ENCODE results near the gene ERGIC1.

Gene ERGIC1

GRCh38 chr5:172878585-172878932, 44.5 kb downstream of the ERGIC1 start:
- Histone ChIP-seq H3K36me3 (ENCODE audit: control insufficient read depth in 1 of 2, insufficient read depth in 2 of 2, low read length in 2 of 2) (peaks cover 6 to 10% of the 10 kb centered on the region in 2 donors), H3K27ac (ENCODE audit: low read length) (peak overlapping the region; percentile 68), H3K27me3 (ENCODE audit: low read depth, low read length) (no peaks in the 10 kb centered on the region), H3K4me3 (ENCODE audit: low read depth in 1 of 2, low read length in 2 of 2) (peak overlapping the region in 1 of 2 donors; percentile 16), H3K9me3 (ENCODE audit: control insufficient read depth in 1 of 2, low read length in 2 of 2) (no peaks in the 10 kb centered on the region), H3K4me1 (ENCODE audit: control insufficient read depth in 1 of 2, insufficient read depth in 2 of 2, low read length in 2 of 2) (peaks cover 2 to 12% of the 10 kb centered on the region in 2 donors)

- H3K9me3 ChIP-seq (ENCODE audit: control insufficient read depth in 1 of 2, low read length in 2 of 2), result no peaks in the 10 kb centered on the region
- H3K4me3 ChIP-seq (ENCODE audit: low read depth in 1 of 2, low read length in 2 of 2), result peak overlapping the region in 1 of 2 donors; percentile 16
- peaks cover 0 to 12% of the 10 kb centered on the region in 2 donors for H3K4me1 ChIP-seq (ENCODE audit: control insufficient read depth in 1 of 2, insufficient read depth in 2 of 2, low read length in 2 of 2)
- no peaks in the 10 kb centered on the region for H3K27me3 ChIP-seq (ENCODE audit: low read depth, low read length)
- peaks cover 6 to 11% of the 10 kb centered on the region in 2 donors for H3K36me3 ChIP-seq (ENCODE audit: control insufficient read depth in 1 of 2, insufficient read depth in 2 of 2, low read length in 2 of 2)
- H3K27ac ChIP-seq (ENCODE audit: low read length), result peak overlapping the region; percentile 68
These were observed 45.1 kb downstream of the ERGIC1 start for GRCh38 chr5:172878933-172879752.

DNA sequence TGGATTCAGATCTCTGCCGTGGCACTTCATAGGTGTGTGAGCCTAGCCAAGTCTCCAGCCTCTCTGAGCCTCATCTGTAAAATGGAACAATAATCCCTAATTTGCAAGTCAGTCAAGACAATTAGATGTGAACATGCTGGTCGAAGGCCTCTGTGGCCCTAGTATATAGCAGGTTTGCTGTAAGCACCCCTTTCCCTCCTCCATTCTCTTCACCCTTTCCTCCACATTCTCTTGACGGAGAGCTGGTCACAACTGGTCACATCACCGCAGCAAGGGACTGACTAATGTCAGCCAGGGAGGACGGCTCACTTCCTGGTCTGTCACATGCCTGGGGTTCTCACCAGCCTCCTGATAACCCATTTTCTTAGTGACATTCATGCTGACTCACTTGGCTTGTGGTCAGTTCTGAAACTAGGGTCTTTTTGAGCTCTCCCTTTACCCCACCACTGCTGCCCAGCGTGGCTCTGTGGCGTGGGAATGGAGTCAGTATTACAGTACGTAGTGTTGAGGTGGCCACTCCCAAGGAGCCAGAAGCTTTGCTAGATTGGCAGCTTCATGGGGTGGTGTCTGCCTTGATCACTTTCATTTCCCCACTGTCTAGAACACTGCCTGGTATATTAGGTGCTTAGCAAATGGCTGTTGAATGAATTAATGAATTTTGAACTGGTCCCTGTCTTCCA, 47.8 kb downstream of the ERGIC1 start:
- Histone ChIP-seq H3K27ac (ENCODE audit: low read length) (peak overlapping the region; percentile 42), H3K36me3 (ENCODE audit: control insufficient read depth in 1 of 2, insufficient read depth in 2 of 2, low read length in 2 of 2) (peaks cover 6 to 11% of the 10 kb centered on the region in 2 donors), H3K4me1 (ENCODE audit: control insufficient read depth in 1 of 2, insufficient read depth in 2 of 2, low read length in 2 of 2) (peaks cover 0 to 12% of the 10 kb centered on the region in 2 donors), H3K9me3 (ENCODE audit: control insufficient read depth in 1 of 2, low read length in 2 of 2) (no peaks in the 10 kb centered on the region), H3K4me3 (ENCODE audit: low read depth in 1 of 2, low read length in 2 of 2) (no peak overlapping the region), H3K27me3 (ENCODE audit: low read depth, low read length) (no peaks in the 10 kb centered on the region)

DNA sequence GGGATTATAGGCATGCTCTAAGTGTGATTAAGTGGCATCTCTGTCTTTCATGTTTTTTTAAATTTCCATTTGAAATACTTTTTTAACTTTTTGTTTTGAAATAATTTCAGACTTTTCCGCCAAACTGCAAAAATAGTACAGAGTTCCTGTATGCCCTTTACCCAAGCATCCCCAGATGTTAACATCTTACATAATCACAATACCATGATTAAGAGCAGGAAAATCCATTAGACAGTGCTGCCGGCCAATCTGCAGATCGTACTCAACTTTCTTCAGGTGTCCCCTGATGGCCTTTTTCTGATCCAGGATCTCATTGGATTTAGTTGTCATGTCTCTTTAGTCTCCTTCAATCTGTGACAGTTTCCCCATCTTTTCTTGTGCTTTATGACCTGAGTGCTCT, 49.0 kb downstream of the ERGIC1 start:
- Histone ChIP-seq H3K27ac (ENCODE audit: low read length) (no peak overlapping the region), H3K36me3 (ENCODE audit: control insufficient read depth in 1 of 2, insufficient read depth in 2 of 2, low read length in 2 of 2) (peaks cover 4 to 11% of the 10 kb centered on the region in 2 donors), H3K4me3 (ENCODE audit: low read depth in 1 of 2, low read length in 2 of 2) (no peak overlapping the region), H3K9me3 (ENCODE audit: control insufficient read depth in 1 of 2, low read length in 2 of 2) (no peaks in the 10 kb centered on the region), H3K4me1 (ENCODE audit: control insufficient read depth in 1 of 2, insufficient read depth in 2 of 2, low read length in 2 of 2) (peaks cover 0 to 12% of the 10 kb centered on the region in 2 donors), H3K27me3 (ENCODE audit: low read depth, low read length) (no peaks in the 10 kb centered on the region)

GRCh38 chr5:172885597-172886340, 51.7 kb downstream of the ERGIC1 start:
- Histone ChIP-seq H3K27ac (ENCODE audit: low read length) (peak overlapping the region; percentile 98), H3K36me3 (ENCODE audit: control insufficient read depth in 1 of 2, insufficient read depth in 2 of 2, low read length in 2 of 2) (peaks cover 6 to 13% of the 10 kb centered on the region in 2 donors), H3K4me3 (ENCODE audit: low read depth in 1 of 2, low read length in 2 of 2) (no peak overlapping the region), H3K27me3 (ENCODE audit: low read depth, low read length) (no peaks in the 10 kb centered on the region), H3K4me1 (ENCODE audit: control insufficient read depth in 1 of 2, insufficient read depth in 2 of 2, low read length in 2 of 2) (no peaks in the 10 kb centered on the region), H3K9me3 (ENCODE audit: control insufficient read depth in 1 of 2, low read length in 2 of 2) (no peaks in the 10 kb centered on the region)

GRCh38 chr5:172886476-172886875, 52.4 kb downstream of the ERGIC1 start:
- no peaks in the 10 kb centered on the region for H3K9me3 ChIP-seq (ENCODE audit: control insufficient read depth in 1 of 2, low read length in 2 of 2)
- peaks cover 6 to 13% of the 10 kb centered on the region in 2 donors for H3K36me3 ChIP-seq (ENCODE audit: control insufficient read depth in 1 of 2, insufficient read depth in 2 of 2, low read length in 2 of 2)
- H3K27me3 ChIP-seq (ENCODE audit: low read depth, low read length), result no peaks in the 10 kb centered on the region
- peak overlapping the region in 1 of 2 donors; percentile 33 for H3K4me3 ChIP-seq (ENCODE audit: low read depth in 1 of 2, low read length in 2 of 2)
- no peaks in the 10 kb centered on the region for H3K4me1 ChIP-seq (ENCODE audit: control insufficient read depth in 1 of 2, insufficient read depth in 2 of 2, low read length in 2 of 2)
- H3K27ac ChIP-seq (ENCODE audit: low read length), result peak overlapping the region; percentile 98

GRCh38 chr5:172886974-172887501, 53.0 kb downstream of the ERGIC1 start:
- H3K27me3 ChIP-seq (ENCODE audit: low read depth, low read length), result no peaks in the 10 kb centered on the region
- H3K4me1 ChIP-seq (ENCODE audit: control insufficient read depth in 1 of 2, insufficient read depth in 2 of 2, low read length in 2 of 2), result no peaks in the 10 kb centered on the region
- H3K36me3 ChIP-seq (ENCODE audit: control insufficient read depth in 1 of 2, insufficient read depth in 2 of 2, low read length in 2 of 2), result peaks cover 6 to 13% of the 10 kb centered on the region in 2 donors
- no peaks in the 10 kb centered on the region for H3K9me3 ChIP-seq (ENCODE audit: control insufficient read depth in 1 of 2, low read length in 2 of 2)
- peak overlapping the region; percentile 98 for H3K27ac ChIP-seq (ENCODE audit: low read length)
- H3K4me3 ChIP-seq (ENCODE audit: low read depth in 1 of 2, low read length in 2 of 2), result peak overlapping the region; percentile 1 to 33

- Histone ChIP-seq H3K9me3 (ENCODE audit: control insufficient read depth in 1 of 2, low read length in 2 of 2) (no peaks in the 10 kb centered on the region), H3K4me3 (ENCODE audit: low read depth in 1 of 2, low read length in 2 of 2) (peak overlapping the region; percentile 1 to 33), H3K27ac (ENCODE audit: low read length) (peak overlapping the region; percentile 98), H3K36me3 (ENCODE audit: control insufficient read depth in 1 of 2, insufficient read depth in 2 of 2, low read length in 2 of 2) (peaks cover 6 to 13% of the 10 kb centered on the region in 2 donors), H3K27me3 (ENCODE audit: low read depth, low read length) (no peaks in the 10 kb centered on the region), H3K4me1 (ENCODE audit: control insufficient read depth in 1 of 2, insufficient read depth in 2 of 2, low read length in 2 of 2) (peaks cover 0 to 4% of the 10 kb centered on the region in 2 donors)
These were observed 53.6 kb downstream of the ERGIC1 start for GRCh38 chr5:172887692-172888091.

GRCh38 chr5:172890659-172891058, 56.6 kb downstream of the ERGIC1 start:
- no peaks in the 10 kb centered on the region for H3K27me3 ChIP-seq (ENCODE audit: low read depth, low read length)
- H3K4me3 ChIP-seq (ENCODE audit: low read depth in 1 of 2, low read length in 2 of 2), result no peak overlapping the region
- peak overlapping the region; percentile 94 for H3K27ac ChIP-seq (ENCODE audit: low read length)
- H3K36me3 ChIP-seq (ENCODE audit: control insufficient read depth in 1 of 2, insufficient read depth in 2 of 2, low read length in 2 of 2), result peaks cover 0 to 13% of the 10 kb centered on the region in 2 donors
- peaks cover 0 to 4% of the 10 kb centered on the region in 2 donors for H3K4me1 ChIP-seq (ENCODE audit: control insufficient read depth in 1 of 2, insufficient read depth in 2 of 2, low read length in 2 of 2)
- H3K9me3 ChIP-seq (ENCODE audit: control insufficient read depth in 1 of 2, low read length in 2 of 2), result no peaks in the 10 kb centered on the region

GRCh38 chr5:172891716-172892421, 57.8 kb downstream of the ERGIC1 start:
- Histone ChIP-seq H3K9me3 (ENCODE audit: control insufficient read depth in 1 of 2, low read length in 2 of 2) (no peaks in the 10 kb centered on the region), H3K27me3 (ENCODE audit: low read depth, low read length) (no peaks in the 10 kb centered on the region), H3K4me3 (ENCODE audit: low read depth in 1 of 2, low read length in 2 of 2) (peak overlapping the region in 1 of 2 donors; percentile 33), H3K27ac (ENCODE audit: low read length) (peak overlapping the region; percentile 94), H3K36me3 (ENCODE audit: control insufficient read depth in 1 of 2, insufficient read depth in 2 of 2, low read length in 2 of 2) (peaks cover 0 to 13% of the 10 kb centered on the region in 2 donors), H3K4me1 (ENCODE audit: control insufficient read depth in 1 of 2, insufficient read depth in 2 of 2, low read length in 2 of 2) (peaks cover 0 to 10% of the 10 kb centered on the region in 2 donors)
